H1 (cell line): ENCODE data around the gene NINJ2. TPM values are rescaled to one million over a fixed set of nuclear protein-coding genes. Genes with fewer than 3 reads are reported as not detected.

Experiments used
- CTCF ChIA-PET: fragments of 300-600 bp; sonication (Branson Sonifier 250); formaldehyde crosslinking; loops from one replicate; lab custom pipeline; 2021; ENCODE audit not compliant: partially characterized antibody; lab: Charles Lee
- POLR2A ChIA-PET: fragments of 300-600 bp; sonication (Branson Sonifier 250); formaldehyde crosslinking; loops from one replicate; lab custom pipeline; 2021; ENCODE audit warnings: inconsistent platforms; ENCODE audit not compliant: partially characterized antibody; lab: Charles Lee
- DNase-seq, 2 experiments: peaks; one replicate each; pipeline versions ENCODE4 v3.0.0 to v3.0.0-alpha.2; 2010 to 2022; ENCODE audit warnings: low spot score in 2 of 2, low read depth in 1 of 2, mixed read lengths in 1 of 2
- FAIRE-seq: peaks from 2 replicates; lab custom pipeline; 2011; peaks lifted over from hg19 to GRCh38; lab: Jason Lieb, UNC
- H2AFZ ChIP-seq: 2 replicates; pipeline ENCODE4 v1.8.1; 2012; ENCODE audit warnings: low read length, inconsistent platforms
- H2AK5ac ChIP-seq: 2 replicates; pipeline ENCODE4 v1.6.1; 2013; ENCODE audit warnings: low read depth, low read length
- H2BK120ac ChIP-seq: replicated peaks from 2 replicates; pipeline ENCODE3; 2013; ENCODE audit warnings: low read depth, low read length, inconsistent platforms
- H2BK12ac ChIP-seq: 2 replicates; pipeline ENCODE4 v1.6.1; 2013; ENCODE audit warnings: low read depth, low read length
- H2BK15ac ChIP-seq: 2 replicates; pipeline ENCODE4 v1.6.1; 2013; ENCODE audit warnings: low read length
- H2BK20ac ChIP-seq: 2 replicates; pipeline ENCODE4 v1.6.1; 2013; ENCODE audit warnings: low read length
- H2BK5ac ChIP-seq: 2 replicates; pipeline ENCODE4 v1.6.1; 2013; ENCODE audit warnings: low read depth, low read length
- H3K14ac ChIP-seq: 2 replicates; pipeline ENCODE4 v1.6.1; 2013; ENCODE audit warnings: inconsistent platforms; ENCODE audit not compliant: insufficient read length
- H3K18ac ChIP-seq: 2 replicates; pipeline ENCODE4 v1.6.1; 2013; ENCODE audit warnings: low read length; ENCODE audit errors: extremely low read depth
- H3K23ac ChIP-seq: 2 replicates; pipeline ENCODE4 v1.6.1; 2013; ENCODE audit warnings: inconsistent platforms; ENCODE audit not compliant: insufficient read length
- H3K23me2 ChIP-seq: 2 replicates; pipeline ENCODE4 v1.6.1; 2013; ENCODE audit warnings: low read depth, low read length
- H3K27ac ChIP-seq: 2 replicates; pipeline ENCODE4 v1.6.1; 2011; ENCODE audit warnings: low read depth, low read length, inconsistent platforms
- H3K27me3 ChIP-seq, 4 experiments: replicated peaks in 1 of 4; 1 replicate in 1 of 4; 2 replicates in 3 of 4; pipeline versions ENCODE4 v1.6.1 to v1.8.1; 2011 to 2013; ENCODE audit warnings: low read length in 3 of 4, mild to moderate bottlenecking in 3 of 4, inconsistent platforms in 2 of 4, mixed read lengths in 2 of 4, moderate library complexity in 1 of 4; ENCODE audit not compliant: control insufficient read depth in 3 of 4, insufficient read depth in 3 of 4; ENCODE audit errors: extremely low read depth in 1 of 4
- H3K36me3 ChIP-seq, 4 experiments: 2 replicates each; pipeline versions ENCODE4 v1.6.1 to v1.8.1; 2011 to 2013; ENCODE audit warnings: mild to moderate bottlenecking in 4 of 4, low read length in 3 of 4, moderate library complexity in 2 of 4, control low read depth in 1 of 4, inconsistent platforms in 1 of 4; ENCODE audit not compliant: insufficient read depth in 4 of 4, control insufficient read depth in 2 of 4
- H3K4ac ChIP-seq: replicated peaks from 2 replicates; pipeline ENCODE3; 2013; ENCODE audit warnings: low read length, low read depth, mixed read lengths, inconsistent platforms; ENCODE audit not compliant: insufficient read length
- H3K4me1 ChIP-seq, 4 experiments: replicated peaks in 1 of 4; 1 replicate in 1 of 4; 2 replicates in 3 of 4; pipeline versions ENCODE4 v1.6.1 to v1.8.1; 2011 to 2013; ENCODE audit warnings: low read length in 3 of 4, inconsistent platforms in 2 of 4, mixed read lengths in 1 of 4; ENCODE audit not compliant: insufficient read depth in 4 of 4, control insufficient read depth in 3 of 4
- H3K4me2 ChIP-seq, 2 experiments: 2 replicates each; pipeline versions ENCODE4 v1.6.1 to v1.8.1; 2011 to 2013; ENCODE audit warnings: low read depth in 2 of 2, low read length in 2 of 2, control low read depth in 1 of 2, inconsistent platforms in 1 of 2, mild to moderate bottlenecking in 1 of 2; ENCODE audit not compliant: insufficient read depth in 1 of 2
- H3K4me3 ChIP-seq, 4 experiments: fragments of 200-600, 300-600 bp in 1 of 4; sonication (generic), shearing (Covaris generic), sonication (Bioruptor Twin) in 1 of 4; 2 replicates each; pipeline versions ENCODE4 v1.5.1 to v1.8.1; 2011 to 2016; ENCODE audit warnings: low read length in 4 of 4, low read depth in 3 of 4, control low read depth in 2 of 4, inconsistent platforms in 2 of 4, mild to moderate bottlenecking in 2 of 4, mixed read lengths in 1 of 4, moderate library complexity in 1 of 4; ENCODE audit not compliant: insufficient read depth in 2 of 4; ENCODE audit errors: extremely low read depth in 1 of 4
- H3K56ac ChIP-seq: replicated peaks from 2 replicates; pipeline ENCODE3; 2013; ENCODE audit warnings: low read depth, mild to moderate bottlenecking, mixed read lengths, low read length, inconsistent platforms; ENCODE audit not compliant: insufficient read length
- H3K79me1 ChIP-seq: 2 replicates; pipeline ENCODE4 v1.6.1; 2013; ENCODE audit warnings: low read depth, low read length, control low read depth
- H3K79me2 ChIP-seq, 2 experiments: 2 replicates each; pipeline versions ENCODE4 v1.6.1 to v1.8.1; 2012 to 2013; ENCODE audit warnings: low read length in 2 of 2, mild to moderate bottlenecking in 2 of 2, inconsistent platforms in 1 of 2; ENCODE audit not compliant: insufficient read depth in 2 of 2, control insufficient read depth in 1 of 2
- H3K9ac ChIP-seq, 4 experiments: replicated peaks in 1 of 4; 1 replicate in 1 of 4; 2 replicates in 3 of 4; pipeline versions ENCODE4 v1.6.1 to v1.8.1; 2011 to 2013; ENCODE audit warnings: low read depth in 3 of 4, low read length in 3 of 4, control low read depth in 2 of 4, mild to moderate bottlenecking in 2 of 4, moderate library complexity in 2 of 4, inconsistent platforms in 1 of 4; ENCODE audit errors: extremely low read depth in 1 of 4
- H3K9me3 ChIP-seq, 2 experiments: 2 replicates each; pipeline versions ENCODE4 v1.6.1 to v1.8.1; 2012 to 2013; ENCODE audit warnings: mild to moderate bottlenecking in 2 of 2, moderate library complexity in 2 of 2, control low read depth in 1 of 2, inconsistent platforms in 1 of 2, low read depth in 1 of 2, low read length in 1 of 2, mixed read lengths in 1 of 2; ENCODE audit not compliant: insufficient read depth in 2 of 2
- H4K20me1 ChIP-seq, 2 experiments: replicated peaks in 1 of 2; 2 replicates each; pipeline versions ENCODE3 to v1.8.1; 2011 to 2013; ENCODE audit warnings: inconsistent platforms in 2 of 2, low read length in 2 of 2, mild to moderate bottlenecking in 1 of 2; ENCODE audit not compliant: insufficient read depth in 2 of 2, control insufficient read depth in 1 of 2
- H4K5ac ChIP-seq: 2 replicates; pipeline ENCODE4 v1.6.1; 2013; ENCODE audit warnings: low read length, low read depth, mixed read lengths, inconsistent platforms; ENCODE audit not compliant: insufficient read length
- H4K8ac ChIP-seq: 2 replicates; pipeline ENCODE4 v1.8.0; 2013; ENCODE audit warnings: mild to moderate bottlenecking, moderate library complexity, low read length, inconsistent platforms; ENCODE audit not compliant: insufficient read depth; ENCODE audit errors: extremely low read depth
- H4K91ac ChIP-seq: replicated peaks from 2 replicates; pipeline ENCODE3; 2013; ENCODE audit warnings: low read length, mixed read lengths, inconsistent platforms; ENCODE audit not compliant: insufficient read length
- CBX8 ChIP-seq: fragments of 300-800, 300-1000 bp; sonication (generic); IDR thresholded peaks from 2 replicates; pipeline ENCODE4 v1.7.1; 2016; ENCODE audit warnings: low read depth, low read length, borderline replicate concordance
- CEBPB ChIP-seq: IDR thresholded peaks from 2 replicates; pipeline ENCODE4 v1.6.1; 2012; ENCODE audit warnings: low read depth, low read length
- CREB1 ChIP-seq: IDR thresholded peaks from 2 replicates; pipeline ENCODE4 v1.6.1; 2012; ENCODE audit warnings: inconsistent platforms
- EGR1 ChIP-seq: IDR thresholded peaks from 2 replicates; pipeline ENCODE4 v1.6.1; 2011; ENCODE audit warnings: low read depth, low read length, borderline replicate concordance
- FOSL1 ChIP-seq: IDR thresholded peaks from 2 replicates; pipeline ENCODE4 v1.6.1; 2011; ENCODE audit warnings: mild to moderate bottlenecking, low read depth, low read length, moderate library complexity; ENCODE audit not compliant: insufficient read depth
- GTF2F1 ChIP-seq: IDR thresholded peaks from 2 replicates; pipeline ENCODE4 v1.6.1; 2012; ENCODE audit warnings: low read depth, low read length, improper control_type of control experiment, borderline replicate concordance
- HDAC2 ChIP-seq, 2 experiments: fragments of 300-600 bp in 1 of 2; sonication (generic) in 1 of 2; IDR thresholded peaks; 2 replicates each; pipeline ENCODE4 v1.6.1; 2011 to 2012; ENCODE audit warnings: low read depth in 2 of 2, low read length in 2 of 2, mild to moderate bottlenecking in 2 of 2, moderate library complexity in 2 of 2, borderline replicate concordance in 1 of 2, inconsistent platforms in 1 of 2
- KDM1A ChIP-seq: fragments of 200-600, 300-600 bp; sonication (generic); IDR thresholded peaks from 2 replicates; pipeline ENCODE4 v1.7.1; 2016; ENCODE audit warnings: mild to moderate bottlenecking, low read length, borderline replicate concordance
- PHF8 ChIP-seq: fragments of 200-600 bp; sonication (generic); conservative IDR thresholded peaks from 2 replicates; pipeline ENCODE4 v1.7.1; 2012; ENCODE audit warnings: low read depth, mild to moderate bottlenecking, inconsistent platforms, low read length, moderate library complexity
- RBBP5 ChIP-seq: IDR thresholded peaks from 2 replicates; pipeline ENCODE4 v1.7.1; 2012; ENCODE audit warnings: low read depth, mild to moderate bottlenecking, inconsistent platforms, low read length, moderate library complexity, borderline replicate concordance
- SIX5 ChIP-seq: IDR thresholded peaks from 2 replicates; pipeline ENCODE4 v1.6.1; 2011; ENCODE audit warnings: mild to moderate bottlenecking, low read depth, low read length
- SP2 ChIP-seq: IDR thresholded peaks from 2 replicates; pipeline ENCODE4 v1.6.1; 2012; ENCODE audit warnings: mild to moderate bottlenecking, low read length, inconsistent platforms
- SUZ12 ChIP-seq: fragments of 200-600 bp; sonication (generic); IDR thresholded peaks from 2 replicates; pipeline ENCODE4 v1.6.1; 2012; ENCODE audit warnings: mild to moderate bottlenecking, inconsistent platforms, low read length, moderate library complexity, mixed read lengths
- YY1 ChIP-seq: IDR thresholded peaks from 2 replicates; pipeline ENCODE4 v1.6.1; 2011; ENCODE audit warnings: low read depth, mild to moderate bottlenecking, low read length
- ZNF274 ChIP-seq: IDR thresholded peaks from 2 replicates; pipeline ENCODE4 v1.7.0; 2012; ENCODE audit warnings: low read length, borderline replicate concordance; ENCODE audit errors: extremely low read depth
- WGBS, 2 experiments: shearing (Covaris generic) in 1 of 2; methylation state at CpG; one replicate each; pipeline versions ENCODE4 v1.1.6 to v1.1.7; 2013 to 2015; ENCODE audit warnings: low lambda C conversion rate in 2 of 2, mixed read lengths in 2 of 2, inconsistent platforms in 1 of 2, low coverage in 1 of 2, missing lambda C conversion rate in 1 of 2; ENCODE audit not compliant: insufficient replicate concordance in 2 of 2, insufficient coverage in 1 of 2, insufficient read length in 1 of 2; ENCODE audit errors: extremely low coverage in 1 of 2, missing lambda C conversion rate in 1 of 2; 5-methylcytosine and 5-hydroxymethylcytosine counted together
- polyA plus RNA-seq, 7 experiments: library from polyadenylated mRNA; depleted of rRNA in 3 of 7; stranded (reverse) in 5 of 7; unstranded in 2 of 7; fragments of >200 nt in 5 of 7; fragments of 200-250 nt in 2 of 7; gene quantifications; 1 replicate in 5 of 7; 2 replicates in 1 of 7; 4 replicates in 1 of 7; pipeline versions ENCODE4 v1.2.1 to v1.2.3, GENCODE V29; 2011 to 2013; ENCODE audit warnings: missing spikeins in 2 of 7, mixed read lengths in 2 of 7
- total RNA-seq: library from RNA; stranded (reverse); fragmentation: NEBNext Ultra II Directional; extraction: Animal tissue kit (Norgen Biotek cat#: 25700); gene quantifications from 2 replicates; pipeline ENCODE4 v1.2.1, GENCODE V29; 2021

Gene NINJ2
- total and polyA plus RNA-seq, 2 of the 8 experiments (the other 6 are each of a cell fraction or from before 2014, with no cell fraction given), result 1.4 TPM; not detected in 1

- Histone ChIP-seq H3K36me3 (no peaks in the 10 kb centered on the region), H4K8ac (no peak overlapping the region), H3K4me1 (no peaks in the 10 kb centered on the region), H3K56ac (no peak overlapping the region), H2BK12ac (no peak overlapping the region), H2AFZ (no peak overlapping the region), H3K79me1 (no peaks in the 10 kb centered on the region), H3K14ac (no peak overlapping the region), H3K79me2 (no peaks in the 10 kb centered on the region), H3K27ac (no peak overlapping the region), H3K18ac (no peak overlapping the region), H3K4me2 (no peak overlapping the region), H2AK5ac (no peak overlapping the region), H3K4me3 (no peak overlapping the region), H2BK15ac (no peak overlapping the region), H3K9me3 (no peaks in the 10 kb centered on the region), H3K23ac (no peak overlapping the region), H3K27me3 (no peaks in the 10 kb centered on the region), H3K4ac (no peak overlapping the region), H2BK120ac (no peak overlapping the region), H4K5ac (no peak overlapping the region), H2BK20ac (no peak overlapping the region), H3K9ac (no peak overlapping the region), H3K23me2 (peaks cover 3% of the 10 kb centered on the region; the same call in 1 of the 2 replicates), H4K20me1 (no peaks in the 10 kb centered on the region), H2BK5ac (no peak overlapping the region), H4K91ac (no peak overlapping the region)
- ChIA-PET CTCF (no interaction called here), POLR2A (interaction anchor here (0.6 kb wide), 1 partner anchor 423 kb away, joined by 3 read pairs; no protein-coding TSS in a partner anchor)
- DNase-seq, result no peak
- no peak for FAIRE-seq
- whole genome bisulfite sequencing, 2 experiments, result 86% methylated on average over 3 of the region's 3 CpGs; no CpG with 5 or more reads in 1 of the 2 experiments
- no peak for TF ChIP-seq EGR1
- no peak for TF ChIP-seq HDAC2 (IDR thresholded peaks at IDR 0.05; ENCODE audit: borderline replicate concordance in 1 of 2, low read depth in 2 of 2, low read length in 2 of 2)
- no peak for TF ChIP-seq PHF8
- TF ChIP-seq RBBP5, result no peak
- TF ChIP-seq GTF2F1, result no peak
- TF ChIP-seq YY1, result no peak
- no peak for TF ChIP-seq CEBPB
- no peak for TF ChIP-seq ZNF274
- TF ChIP-seq KDM1A, result no peak
- TF ChIP-seq SIX5, result no peak
- no peak for TF ChIP-seq FOSL1
- no peak for TF ChIP-seq SP2
- TF ChIP-seq CREB1, result no peak
- TF ChIP-seq SUZ12, result no peak
- no peak for TF ChIP-seq CBX8
Observed at GRCh38 chr12:673849-674248, 10.6 kb upstream of the NINJ2 start.
